ENCODE results near the gene BCL2.

The BCL2 gene

GRCh38 chr18:63082366-63083019 lies 237.1 kb downstream of the BCL2 start:
- TF ChIP-seq RAD21 (IDR thresholded peaks at IDR 0.05; ENCODE audit: low read depth): no peak
- no peak for TF ChIP-seq TAF1 (IDR thresholded peaks at IDR 0.05; ENCODE audit: low read depth)
- TF ChIP-seq USF1 (IDR thresholded peaks at IDR 0.05): no peak
- no peak for TF ChIP-seq FOXM1 (IDR thresholded peaks at IDR 0.05; ENCODE audit: borderline replicate concordance, low read depth)
- no peak for TF ChIP-seq NFIC (IDR thresholded peaks at IDR 0.05)
- no peak for TF ChIP-seq TCF12 (IDR thresholded peaks at IDR 0.05; ENCODE audit: low read depth)
- no peak for TF ChIP-seq CEBPB (IDR thresholded peaks at IDR 0.05)
- TF ChIP-seq CREB1 (IDR thresholded peaks at IDR 0.05; ENCODE audit: low read depth): no peak
- TF ChIP-seq MAX (IDR thresholded peaks at IDR 0.05): no peak
- TF ChIP-seq REST (IDR thresholded peaks at IDR 0.05; ENCODE audit: low read depth): no peak
- no peak for TF ChIP-seq EP300 (IDR thresholded peaks at IDR 0.05; ENCODE audit: borderline replicate concordance)
- TF ChIP-seq ZBTB7A (IDR thresholded peaks at IDR 0.05; ENCODE audit: low read depth): no peak
- no peak for TF ChIP-seq TEAD4 (IDR thresholded peaks at IDR 0.05)
- TF ChIP-seq EGR1 (IDR thresholded peaks at IDR 0.05): no peak
- no peak for TF ChIP-seq YY1 (IDR thresholded peaks at IDR 0.05; ENCODE audit: low read depth)

GRCh38 chr18:63079114-63079513 lies 240.5 kb downstream of the BCL2 start:
- TF ChIP-seq RAD21 (IDR thresholded peaks at IDR 0.05; ENCODE audit: low read depth) (no peak), MAX (IDR thresholded peaks at IDR 0.05) (peak; percentile 33; the same call in 1 of the 2 replicates)

GRCh38 chr18:63078471-63078870 lies 241.1 kb downstream of the BCL2 start:
- TF ChIP-seq RAD21 (IDR thresholded peaks at IDR 0.05; ENCODE audit: low read depth) (no peak), EGR1 (IDR thresholded peaks at IDR 0.05) (no peak), TAF1 (IDR thresholded peaks at IDR 0.05; ENCODE audit: low read depth) (no peak), CEBPB (IDR thresholded peaks at IDR 0.05) (no peak), YY1 (IDR thresholded peaks at IDR 0.05; ENCODE audit: low read depth) (no peak), REST (IDR thresholded peaks at IDR 0.05; ENCODE audit: low read depth) (no peak), TCF12 (IDR thresholded peaks at IDR 0.05; ENCODE audit: low read depth) (no peak), TEAD4 (IDR thresholded peaks at IDR 0.05) (no peak), USF1 (IDR thresholded peaks at IDR 0.05) (no peak), ZBTB7A (IDR thresholded peaks at IDR 0.05; ENCODE audit: low read depth) (no peak), EP300 (IDR thresholded peaks at IDR 0.05; ENCODE audit: borderline replicate concordance) (no peak), MAX (IDR thresholded peaks at IDR 0.05) (no peak), NFIC (IDR thresholded peaks at IDR 0.05) (no peak), CREB1 (IDR thresholded peaks at IDR 0.05; ENCODE audit: low read depth) (no peak), FOXM1 (IDR thresholded peaks at IDR 0.05; ENCODE audit: borderline replicate concordance, low read depth) (no peak)

GRCh38 chr18:63074981-63075404 lies 244.6 kb downstream of the BCL2 start:
- TF ChIP-seq TCF12 (IDR thresholded peaks at IDR 0.05; ENCODE audit: low read depth) (0 out of 2 replicates have a peak, but pooled peaks have one; percentile 19), CEBPB (IDR thresholded peaks at IDR 0.05) (0 out of 2 replicates have a peak, but pooled peaks have one; percentile 11), CREB1 (IDR thresholded peaks at IDR 0.05; ENCODE audit: low read depth) (no peak), TEAD4 (IDR thresholded peaks at IDR 0.05) (peak; percentile 34), USF1 (IDR thresholded peaks at IDR 0.05) (peak; percentile 99), RAD21 (IDR thresholded peaks at IDR 0.05; ENCODE audit: low read depth) (no peak), ZBTB7A (IDR thresholded peaks at IDR 0.05; ENCODE audit: low read depth) (no peak), NFIC (IDR thresholded peaks at IDR 0.05) (no peak), MAX (IDR thresholded peaks at IDR 0.05) (no peak; the same call in 1 of the 2 replicates), TAF1 (IDR thresholded peaks at IDR 0.05; ENCODE audit: low read depth) (no peak), EP300 (IDR thresholded peaks at IDR 0.05; ENCODE audit: borderline replicate concordance) (no peak), EGR1 (IDR thresholded peaks at IDR 0.05) (no peak), YY1 (IDR thresholded peaks at IDR 0.05; ENCODE audit: low read depth) (no peak), FOXM1 (IDR thresholded peaks at IDR 0.05; ENCODE audit: borderline replicate concordance, low read depth) (no peak; the same call in 1 of the 2 replicates), REST (IDR thresholded peaks at IDR 0.05; ENCODE audit: low read depth) (no peak)

All from Ishikawa (cell line).